GM10248 (cell line): Measurements from ENCODE around the gene FHIT.

ENCODE experiments used
- CTCF ChIA-PET: fragments of 300-600 bp; sonication (Branson Sonifier 250); formaldehyde crosslinking; extraction: SDS; loops from one replicate; lab custom pipeline; 2021; ENCODE audit warnings: antibody characterized with exemption; lab: Yijun Ruan, JAX
- POLR2A ChIA-PET: fragments of 350-650 bp; sonication (Branson Sonifier 250); formaldehyde crosslinking; extraction: SDS; loops from one replicate; lab custom pipeline; 2020; ENCODE audit warnings: antibody characterized with exemption; lab: Yijun Ruan, JAX
- DNase-seq: peaks from one replicate; pipeline ENCODE4 v3.0.0; 2012; ENCODE audit errors: extremely low spot score
- CTCF ChIP-seq: IDR thresholded peaks from 2 replicates; pipeline ENCODE4 v1.5.1; 2012; ENCODE audit warnings: mild to moderate bottlenecking, low read depth; ENCODE audit errors: extremely low read depth, missing control alignments, control extremely low read depth

FHIT gene

GRCh38 chr3:60364475-60364874 is 886.8 kb downstream of the FHIT start:
- CTCF ChIA-PET, result interaction anchor here (1.0 to 1.5 kb wide), 2 partner anchors 8 to 14 kb away, joined by 3 read pairs; no protein-coding TSS in a partner anchor
- no peak for TF ChIP-seq CTCF
- no peak for DNase-seq
- POLR2A ChIA-PET, result no interaction called here

GRCh38 chr3:60363817-60364216 is 887.4 kb downstream of the FHIT start:
- POLR2A ChIA-PET, result no interaction called here
- peak; percentile 5 for DNase-seq
- CTCF ChIA-PET, result interaction anchor here (1.0 kb wide), 1 partner anchor 9 kb away, joined by 3 read pairs; no protein-coding TSS in a partner anchor
- TF ChIP-seq CTCF, result no peak

GRCh38 chr3:60355825-60356224 is 895.4 kb downstream of the FHIT start:
- DNase-seq, result no peak
- ChIA-PET CTCF (no interaction called here), POLR2A (no interaction called here)
- no peak for TF ChIP-seq CTCF

- CTCF ChIA-PET, result interaction anchor here (1.1 kb wide), 1 partner anchor 25 kb away, joined by 3 read pairs; no protein-coding TSS in a partner anchor
- POLR2A ChIA-PET, result no interaction called here
- DNase-seq, result no peak
- TF ChIP-seq CTCF, result no peak
Measured at GRCh38 chr3:60351481-60351880, 899.8 kb downstream of the FHIT start.

GRCh38 chr3:60344340-60344739 is 906.9 kb downstream of the FHIT start:
- ChIA-PET POLR2A (no interaction called here), CTCF (interaction anchor here (1.4 to 2.0 kb wide), 2 partner anchors 46 to 70 kb away, joined by 3 to 5 read pairs; no protein-coding TSS in a partner anchor)
- TF ChIP-seq CTCF, result no peak
- DNase-seq, result no peak

- no peak for DNase-seq
- TF ChIP-seq CTCF, result no peak
- ChIA-PET POLR2A (no interaction called here), CTCF (interaction anchor here (0.9 to 2.0 kb wide), 2 partner anchors 11 to 47 kb away, joined by 3 to 5 read pairs; no protein-coding TSS in a partner anchor)
Measured at GRCh38 chr3:60343831-60344230, 907.4 kb downstream of the FHIT start.
